Measurements from ENCODE around the gene HUNK. TPM values are rescaled to one million over a fixed set of nuclear protein-coding genes. Genes with fewer than 3 reads are reported as not detected.

The HUNK gene
- total RNA-seq, 6 experiments from 2014 or later, result 0.12 to 0.64 (median 0.32) TPM

GRCh38 chr21:31957631-31958030, 84.8 kb downstream of the HUNK start:
- Histone ChIP-seq H3K27me3 (no peaks in the 10 kb centered on the region), H3K36me3 (no peaks in the 10 kb centered on the region), H3K4me3 (no peak overlapping the region), H3K9me3 (no peaks in the 10 kb centered on the region), H3K27ac (no peak overlapping the region), H3K4me1 (no peaks in the 10 kb centered on the region)
- intact Hi-C loops (cut with DNase I), result no loop called here
- no peak for DNase-seq
- TF ChIP-seq POLR2A (IDR thresholded peaks at IDR 0.05) (no peak), CTCF (IDR thresholded peaks at IDR 0.05) (no peak)
- 56% methylated on average over 2 of the region's 2 CpGs for WGBS (ENCODE audit: insufficient coverage, low coverage, low lambda C conversion rate, missing lambda C conversion rate)
- no peak for ATAC-seq

- no peak for TF ChIP-seq CTCF (IDR thresholded peaks at IDR 0.05)
- no peak for TF ChIP-seq POLR2A (IDR thresholded peaks at IDR 0.05)
- Histone ChIP-seq H3K4me1 (no peaks in the 10 kb centered on the region), H3K36me3 (no peaks in the 10 kb centered on the region), H3K4me3 (no peak overlapping the region), H3K9me3 (no peaks in the 10 kb centered on the region), H3K27ac (no peak overlapping the region), H3K27me3 (no peaks in the 10 kb centered on the region)
- intact Hi-C loops (cut with DNase I), result no loop called here
- ATAC-seq (no peak), DNase-seq (no peak)
- WGBS (ENCODE audit: insufficient coverage, low coverage, low lambda C conversion rate, missing lambda C conversion rate), result 85% methylated on average over 2 of the region's 2 CpGs
These were observed 87.1 kb downstream of the HUNK start for GRCh38 chr21:31959881-31960280.

- intact Hi-C loops (cut with DNase I), result no loop called here
- WGBS (ENCODE audit: insufficient coverage, low coverage, low lambda C conversion rate, missing lambda C conversion rate), result 75% methylated on average over 3 of the region's 3 CpGs
- no peak for DNase-seq
- H3K4me3 ChIP-seq, result no peak overlapping the region
- no peak for ATAC-seq
- H3K27ac ChIP-seq, result no peak overlapping the region
- no peaks in the 10 kb centered on the region for H3K36me3 ChIP-seq
- no peaks in the 10 kb centered on the region for H3K27me3 ChIP-seq
- no peaks in the 10 kb centered on the region for H3K4me1 ChIP-seq
- no peaks in the 10 kb centered on the region for H3K9me3 ChIP-seq
- no peak for TF ChIP-seq POLR2A (IDR thresholded peaks at IDR 0.05)
- no peak for TF ChIP-seq CTCF (IDR thresholded peaks at IDR 0.05)
These were observed 88.2 kb downstream of the HUNK start for GRCh38 chr21:31961027-31961426.

GRCh38 chr21:31961704-31962103, 88.9 kb downstream of the HUNK start:
- TF ChIP-seq POLR2A (IDR thresholded peaks at IDR 0.05) (no peak), CTCF (IDR thresholded peaks at IDR 0.05) (no peak)
- H3K4me1 ChIP-seq, result no peaks in the 10 kb centered on the region
- intact Hi-C loops (cut with DNase I), result no loop called here
- no peaks in the 10 kb centered on the region for H3K27me3 ChIP-seq
- H3K27ac ChIP-seq, result no peak overlapping the region
- no peak for ATAC-seq
- DNase-seq, result no peak
- H3K4me3 ChIP-seq, result no peak overlapping the region
- H3K36me3 ChIP-seq, result no peaks in the 10 kb centered on the region
- H3K9me3 ChIP-seq, result no peaks in the 10 kb centered on the region
- no CpG with 5 or more reads among the region's 1 CpG for WGBS (ENCODE audit: insufficient coverage, low coverage, low lambda C conversion rate, missing lambda C conversion rate)

- ATAC-seq, result no peak
- Histone ChIP-seq H3K9me3 (no peaks in the 10 kb centered on the region), H3K27me3 (no peaks in the 10 kb centered on the region), H3K36me3 (no peaks in the 10 kb centered on the region), H3K27ac (no peak overlapping the region), H3K4me3 (no peak overlapping the region), H3K4me1 (no peaks in the 10 kb centered on the region)
- intact Hi-C loops (cut with DNase I), result no loop called here
- WGBS (ENCODE audit: insufficient coverage, low coverage, low lambda C conversion rate, missing lambda C conversion rate), result 81% methylated on average over 6 of the region's 6 CpGs
- TF ChIP-seq POLR2A (IDR thresholded peaks at IDR 0.05) (no peak), CTCF (IDR thresholded peaks at IDR 0.05) (no peak)
- DNase-seq, result no peak
These were observed 91.9 kb downstream of the HUNK start for GRCh38 chr21:31964692-31965091.

All from right lobe of liver (tissue), 6 donors.